Fibroblast of mammary gland (primary cell): ENCODE results near the gene KRT74.

Source experiments
- DNase-seq: peaks from one replicate; pipeline ENCODE4 v3.0.0-alpha.2; 2010; ENCODE audit warnings: low read depth
- H3K4me3 ChIP-seq: 2 replicates; pipeline ENCODE4 v1.5.1; 2011; ENCODE audit warnings: low read depth, mild to moderate bottlenecking, low read length, moderate library complexity; ENCODE audit not compliant: control insufficient read depth
- CTCF ChIP-seq: conservative IDR thresholded peaks from 2 replicates; pipeline ENCODE4 v1.5.1; 2011; ENCODE audit warnings: low read depth, low read length, inconsistent platforms; ENCODE audit not compliant: control insufficient read depth, insufficient read depth

Gene KRT74

GRCh38 chr12:52552681-52553195 is 20.9 kb downstream of the KRT74 start, which contains the start of gene KRT71:
TSS of gene KRT71 (minus strand) at chr12:52553145. CDS start at chr12:52553077, 68 bp downstream.
- no peak for DNase-seq
- H3K4me3 ChIP-seq, result no peak within 1 kb of the TSS
- TF ChIP-seq CTCF, result no peak

GRCh38 chr12:52552055-52552454 is 21.6 kb downstream of the KRT74 start:
- H3K4me3 ChIP-seq, result no peak overlapping the region
- no peak for TF ChIP-seq CTCF
- DNase-seq, result no peak

- DNase-seq, result no peak
- TF ChIP-seq CTCF, result no peak
- H3K4me3 ChIP-seq, result no peak overlapping the region
These were observed 22.3 kb downstream of the KRT74 start for GRCh38 chr12:52551216-52551865.

- DNase-seq, result no peak
- H3K4me3 ChIP-seq, result no peak overlapping the region
- no peak for TF ChIP-seq CTCF
These were observed 27.5 kb downstream of the KRT74 start for GRCh38 chr12:52546126-52546525.

- no peak for TF ChIP-seq CTCF
- no peak overlapping the region for H3K4me3 ChIP-seq
- no peak for DNase-seq
These were observed 29.4 kb downstream of the KRT74 start for GRCh38 chr12:52543985-52544883.

GRCh38 chr12:52542785-52543318 is 30.8 kb downstream of the KRT74 start:
- DNase-seq, result no peak
- H3K4me3 ChIP-seq, result no peak overlapping the region
- TF ChIP-seq CTCF, result no peak
